ENCODE measurements around the gene SSTR5. TPM values are rescaled to one million over a fixed set of nuclear protein-coding genes. Genes with fewer than 3 reads are reported as not detected.

SSTR5 gene
- total and polyA plus RNA-seq, 11 donors = 0.22 to 20.1 (median 3.6) TPM

DNA sequence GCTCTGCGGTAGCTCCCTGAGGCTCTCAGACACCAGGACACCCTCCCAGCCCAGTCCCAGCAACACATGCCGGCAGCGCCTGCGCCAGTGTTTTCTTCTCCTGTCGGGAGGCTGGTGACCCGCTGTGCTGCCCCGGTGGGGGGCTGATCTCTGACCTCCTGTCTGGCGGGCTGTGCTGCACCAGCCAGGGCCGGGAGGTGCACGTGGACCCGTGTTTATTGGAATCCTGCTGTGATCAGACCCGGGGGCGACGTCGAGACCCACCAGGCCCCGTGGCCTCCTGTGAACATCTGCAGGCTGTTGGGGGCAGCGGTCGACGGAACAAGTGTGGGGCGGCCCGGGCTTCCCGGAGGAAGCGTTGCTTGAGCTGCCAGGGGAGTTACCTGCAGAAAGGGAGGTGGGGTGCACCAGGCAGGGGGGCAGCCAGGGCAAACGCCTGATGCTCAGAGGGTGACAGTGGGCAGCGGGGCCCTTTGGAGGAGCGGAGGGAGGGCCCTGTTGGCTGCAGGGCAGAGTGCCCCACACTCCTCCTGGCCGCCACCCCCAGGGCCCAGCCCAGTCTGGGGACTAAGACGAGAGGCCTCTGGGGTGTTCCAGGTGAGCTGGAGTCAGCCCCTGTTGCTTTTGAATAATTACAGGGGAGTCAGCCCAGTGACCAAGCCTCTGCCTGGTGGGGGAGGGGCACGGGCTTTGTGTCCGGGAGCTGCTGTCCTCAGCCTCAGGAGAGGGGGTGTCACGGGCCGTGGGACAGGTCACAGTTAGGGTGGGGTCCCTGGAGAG lies 2.3 kb upstream of the SSTR5 start:
- TF ChIP-seq POLR2A (IDR thresholded peaks at IDR 0.05) (no peak), CTCF (IDR thresholded peaks at IDR 0.05) (no peak)
- no peak for ATAC-seq
- H3K4me1 ChIP-seq = peaks cover 0 to 17% (median 0%) of the 10 kb centered on the region in 12 donors
- H3K27me3 ChIP-seq = peaks cover 29 to 97% (median 64%) of the 10 kb centered on the region in 9 donors
- no peak overlapping the region for H3K27ac ChIP-seq
- intact Hi-C loops (cut with DNase I) = no loop called here
- no peaks in the 10 kb centered on the region for H3K9me3 ChIP-seq
- WGBS, 4 donors = 14 to 20% (median 16%) methylated on average over 22 to 32 of the region's 32 CpGs
- H3K36me3 ChIP-seq = no peaks in the 10 kb centered on the region
- DNase-seq = no peak
- no peak overlapping the region for H3K4me3 ChIP-seq

DNA sequence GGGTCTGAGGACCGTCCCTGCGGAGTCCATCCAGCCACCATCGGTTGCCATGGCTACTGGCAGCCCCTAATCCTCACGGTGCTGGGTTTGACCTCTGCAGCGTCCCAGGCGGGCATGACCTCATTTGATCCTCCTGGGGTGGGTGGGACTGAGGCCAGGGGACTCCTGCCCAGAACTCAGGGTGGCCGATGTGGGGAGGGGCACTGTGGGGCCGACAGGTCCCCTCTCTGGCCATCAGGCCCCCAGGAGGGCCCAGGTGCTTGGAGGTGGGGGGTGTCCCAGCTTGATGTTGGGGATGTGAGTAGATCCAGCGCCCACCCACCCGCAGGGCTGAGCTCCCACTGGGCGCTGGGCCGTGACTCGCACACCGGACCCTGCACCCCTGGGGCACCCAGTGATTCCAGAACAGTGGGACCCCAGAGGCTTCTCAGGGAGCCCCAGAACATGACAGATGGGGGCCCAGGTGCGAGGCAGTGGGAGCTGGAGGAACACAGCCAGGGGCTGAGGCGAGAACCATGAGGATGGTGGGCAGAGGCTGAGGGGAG lies 1.6 kb upstream of the SSTR5 start:
- intact Hi-C loops (cut with DNase I) = no loop called here
- H3K36me3 ChIP-seq = no peaks in the 10 kb centered on the region
- no peak for TF ChIP-seq CTCF (IDR thresholded peaks at IDR 0.05)
- no peak for TF ChIP-seq POLR2A (IDR thresholded peaks at IDR 0.05)
- peaks cover 0 to 17% (median 0%) of the 10 kb centered on the region in 12 donors for H3K4me1 ChIP-seq
- 31 to 50% (median 37%) methylated on average over 8 to 16 of the region's 16 CpGs for WGBS, 4 donors
- no peak for DNase-seq
- no peak for ATAC-seq
- H3K9me3 ChIP-seq = no peaks in the 10 kb centered on the region
- no peak overlapping the region for H3K27ac ChIP-seq
- no peak overlapping the region for H3K4me3 ChIP-seq
- H3K27me3 ChIP-seq = peaks cover 27 to 94% (median 62%) of the 10 kb centered on the region in 9 donors

DNA sequence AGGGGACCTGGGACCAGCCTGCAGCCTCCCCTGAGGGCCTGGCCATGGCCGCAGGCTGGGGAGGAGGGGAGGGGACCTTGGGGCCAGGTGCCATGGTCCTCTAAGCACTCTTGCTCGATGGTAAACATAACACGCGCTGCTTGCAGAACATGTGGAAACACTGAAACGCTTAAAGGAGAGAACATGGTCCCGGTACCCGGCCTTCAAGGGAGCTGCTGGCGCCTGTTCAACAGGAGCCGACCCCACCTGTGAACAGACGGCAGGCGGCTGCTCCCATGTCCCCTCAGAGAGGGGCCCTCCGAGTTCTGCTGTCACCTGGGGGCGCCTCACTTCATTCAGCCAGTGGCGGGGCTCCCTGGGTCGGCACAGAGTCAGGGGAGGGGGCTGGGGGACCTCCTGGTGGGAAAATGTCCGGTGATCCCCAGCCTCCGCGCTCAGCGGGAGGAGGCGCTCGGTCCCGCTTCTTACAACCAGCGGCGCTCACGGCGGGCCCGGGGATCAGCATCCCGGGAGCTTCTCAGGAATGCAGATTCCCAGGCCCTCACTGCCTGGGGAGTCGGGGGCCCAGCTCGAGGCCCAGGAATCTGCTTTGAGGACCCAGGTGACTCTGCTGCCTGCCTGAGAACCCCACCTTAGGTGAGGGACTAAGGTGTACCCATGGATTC lies 854 bp upstream of the SSTR5 start:
- no peaks in the 10 kb centered on the region for H3K9me3 ChIP-seq
- DNase-seq (no peak), ATAC-seq (no peak)
- H3K27ac ChIP-seq = no peak overlapping the region
- H3K36me3 ChIP-seq = no peaks in the 10 kb centered on the region
- WGBS, 4 donors = 12 to 21% (median 14%) methylated on average over 14 to 30 of the region's 30 CpGs
- TF ChIP-seq CTCF (IDR thresholded peaks at IDR 0.05) = no peak
- H3K4me3 ChIP-seq = no peak overlapping the region
- H3K27me3 ChIP-seq = peaks cover 27 to 87% (median 61%) of the 10 kb centered on the region in 9 donors
- intact Hi-C loops (cut with DNase I) = no loop called here
- peaks cover 0 to 17% (median 0%) of the 10 kb centered on the region in 12 donors for H3K4me1 ChIP-seq

GRCh38 chr16:1073262-1073558 lies 663 bp downstream of the SSTR5 start:
- peak in 2 of 4 donors; percentile 17 to 27 for ATAC-seq
- DNase-seq = no peak
- Histone ChIP-seq H3K27ac (peak overlapping the region in 8 of 12 donors; percentile 23 to 77 (median 54)), H3K36me3 (no peaks in the 10 kb centered on the region), H3K4me3 (peak overlapping the region in 9 of 12 donors; percentile 10 to 46 (median 37)), H3K9me3 (no peaks in the 10 kb centered on the region), H3K27me3 (peaks cover 31 to 89% (median 56%) of the 10 kb centered on the region in 9 donors), H3K4me1 (peaks cover 0 to 17% (median 0%) of the 10 kb centered on the region in 12 donors)
- WGBS, 4 donors = 63 to 78% (median 68%) methylated on average over 7 to 13 of the region's 13 CpGs
- intact Hi-C loops (cut with DNase I) = no loop called here
- TF ChIP-seq CTCF (IDR thresholded peaks at IDR 0.05) (no peak), POLR2A (IDR thresholded peaks at IDR 0.05) (no peak)

Data from heart left ventricle (tissue), 16 donors.